HG03460 (cell line): ENCODE results near the gene KEAP1.

Source experiments
- ATAC-seq: cut with Tn5 transposase; IDR thresholded peaks from one replicate; pipeline ENCODE4 v1.9.1; 2021; ENCODE audit not compliant: unreplicated experiment

The KEAP1 gene

GRCh38 chr19:10525636-10526035, 22.5 kb upstream of the KEAP1 start:
- no peak for ATAC-seq

GRCh38 chr19:10523135-10523636, 20.0 kb upstream of the KEAP1 start:
- ATAC-seq: no peak

DNA sequence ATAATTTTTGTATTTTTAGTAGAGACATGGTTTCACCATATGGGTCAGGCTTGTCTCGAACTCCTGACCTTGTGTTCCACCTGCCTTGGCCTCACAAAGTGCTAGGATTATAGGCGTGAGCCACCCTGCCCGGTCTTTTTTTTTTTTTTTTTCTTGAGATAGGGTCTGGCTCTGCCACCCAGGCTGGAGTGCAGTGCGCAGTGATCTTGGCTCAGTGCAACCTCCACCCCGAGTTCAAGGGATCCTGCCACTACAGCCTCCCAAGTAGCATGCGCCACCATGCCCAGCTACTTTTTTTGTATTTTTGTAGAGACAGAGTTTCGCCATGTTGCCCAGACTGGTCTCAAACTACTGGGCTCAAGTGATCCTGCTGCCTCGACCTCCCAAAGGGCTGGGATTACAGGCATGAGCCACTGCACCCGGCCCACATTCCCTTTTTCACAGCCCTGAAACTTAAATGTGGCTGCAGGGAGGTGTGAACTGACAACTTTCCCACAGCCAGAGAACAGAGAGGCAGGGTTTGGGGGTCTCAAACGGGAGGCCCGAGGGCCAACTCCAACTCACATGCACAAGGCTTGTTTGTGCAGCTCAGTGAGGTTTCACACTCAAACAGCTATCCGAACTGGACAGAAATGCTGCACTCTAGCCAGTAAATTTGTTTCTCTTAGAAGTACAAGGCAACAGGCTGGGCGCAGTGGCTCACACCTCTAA, 18.5 kb upstream of the KEAP1 start:
- ATAC-seq: no peak

GRCh38 chr19:10520652-10521318, 17.6 kb upstream of the KEAP1 start:
- ATAC-seq: no peak

DNA sequence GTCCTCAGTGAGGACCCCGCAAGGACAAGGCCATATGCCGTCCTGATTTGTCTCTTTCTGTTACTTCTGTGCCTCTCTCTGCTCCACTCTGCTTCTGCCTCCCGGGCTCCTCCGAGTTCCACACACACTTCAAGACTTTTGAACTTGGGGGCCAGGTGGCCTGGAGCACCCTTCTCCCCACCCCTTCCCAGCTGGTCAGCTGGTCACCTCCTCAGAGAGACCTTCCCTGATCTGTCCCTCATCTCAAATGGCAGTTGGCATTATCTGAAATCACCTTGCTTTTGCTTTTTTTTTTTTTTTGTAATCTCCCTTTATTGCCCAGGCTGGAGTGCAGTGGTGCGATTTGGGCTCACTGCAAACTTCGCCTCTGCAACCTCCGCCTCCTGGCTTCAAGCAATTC, 16.3 kb upstream of the KEAP1 start:
- ATAC-seq: no peak

GRCh38 chr19:10518444-10519361, 15.5 kb upstream of the KEAP1 start:
- no peak for ATAC-seq

DNA sequence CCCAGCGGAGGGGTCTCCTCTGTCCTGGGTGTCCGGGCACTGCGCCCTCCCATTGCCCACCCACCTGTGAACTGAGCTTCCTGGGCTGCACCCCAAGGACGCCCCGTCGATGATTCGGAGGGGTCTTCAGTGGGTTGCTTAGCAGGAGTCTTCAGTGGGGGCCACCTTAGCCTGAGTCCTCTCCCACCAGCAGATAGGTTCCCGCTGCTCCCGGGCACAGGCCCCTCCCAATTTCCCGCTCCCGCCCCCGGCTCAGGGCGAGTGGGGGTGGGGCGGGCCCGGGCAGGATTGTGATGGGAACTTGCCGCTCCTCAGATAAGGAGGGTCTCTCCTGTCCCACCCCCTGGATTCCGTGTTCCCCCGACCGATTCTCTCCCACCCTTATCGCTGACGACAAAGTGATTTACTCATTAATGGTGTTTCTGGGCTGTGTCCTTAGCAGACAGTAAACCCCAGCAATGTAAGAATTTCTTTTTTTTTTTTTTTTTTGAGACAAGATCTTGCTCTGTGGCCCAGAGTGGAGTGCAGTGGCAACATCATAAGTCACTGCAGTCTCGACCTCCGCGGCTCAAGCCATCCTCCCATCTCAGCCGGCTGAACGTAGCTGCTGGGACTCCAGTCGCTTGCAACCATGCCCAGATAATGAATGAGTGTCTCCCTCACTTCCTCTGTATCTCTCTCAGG, 14.7 kb upstream of the KEAP1 start:
- ATAC-seq: no peak

GRCh38 chr19:10517361-10517759, 14.2 kb upstream of the KEAP1 start, which contains the start of gene S1PR5:
TSS of gene S1PR5 (minus strand) at chr19:10517447. CDS start at chr19:10515011, 2,436 bp downstream.
- no peak for ATAC-seq

DNA sequence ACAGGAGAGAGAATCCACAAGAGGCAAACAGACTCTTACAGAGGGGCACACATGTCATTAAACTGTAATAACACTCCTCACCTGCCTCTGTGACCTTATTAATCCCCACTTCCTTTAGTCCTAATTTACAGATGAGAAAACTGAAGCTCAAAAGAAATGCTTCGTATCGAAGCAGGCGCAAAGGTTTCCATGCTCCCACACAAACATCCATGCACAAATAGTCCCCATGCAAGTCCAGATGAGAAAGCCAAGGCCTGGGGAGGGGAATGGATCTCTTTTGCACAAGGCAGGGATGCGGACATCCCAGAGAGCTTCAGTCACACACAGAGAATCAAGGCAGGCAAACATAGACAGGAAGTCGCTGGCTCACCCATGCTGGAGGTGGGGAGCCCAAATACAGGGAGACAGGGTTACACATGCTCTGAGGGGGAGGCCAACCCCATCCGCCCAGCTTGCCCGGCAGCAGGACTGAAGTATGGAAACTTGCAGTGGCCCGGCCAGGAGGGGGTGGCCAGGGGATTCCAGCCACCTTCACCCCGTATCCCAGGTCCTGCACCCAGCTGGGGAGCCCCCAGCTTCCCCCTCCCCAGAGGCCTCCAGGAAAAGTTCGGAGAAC, 13.6 kb upstream of the KEAP1 start:
- ATAC-seq: no peak

GRCh38 chr19:10516064-10516385, 12.9 kb upstream of the KEAP1 start:
- ATAC-seq: no peak

DNA sequence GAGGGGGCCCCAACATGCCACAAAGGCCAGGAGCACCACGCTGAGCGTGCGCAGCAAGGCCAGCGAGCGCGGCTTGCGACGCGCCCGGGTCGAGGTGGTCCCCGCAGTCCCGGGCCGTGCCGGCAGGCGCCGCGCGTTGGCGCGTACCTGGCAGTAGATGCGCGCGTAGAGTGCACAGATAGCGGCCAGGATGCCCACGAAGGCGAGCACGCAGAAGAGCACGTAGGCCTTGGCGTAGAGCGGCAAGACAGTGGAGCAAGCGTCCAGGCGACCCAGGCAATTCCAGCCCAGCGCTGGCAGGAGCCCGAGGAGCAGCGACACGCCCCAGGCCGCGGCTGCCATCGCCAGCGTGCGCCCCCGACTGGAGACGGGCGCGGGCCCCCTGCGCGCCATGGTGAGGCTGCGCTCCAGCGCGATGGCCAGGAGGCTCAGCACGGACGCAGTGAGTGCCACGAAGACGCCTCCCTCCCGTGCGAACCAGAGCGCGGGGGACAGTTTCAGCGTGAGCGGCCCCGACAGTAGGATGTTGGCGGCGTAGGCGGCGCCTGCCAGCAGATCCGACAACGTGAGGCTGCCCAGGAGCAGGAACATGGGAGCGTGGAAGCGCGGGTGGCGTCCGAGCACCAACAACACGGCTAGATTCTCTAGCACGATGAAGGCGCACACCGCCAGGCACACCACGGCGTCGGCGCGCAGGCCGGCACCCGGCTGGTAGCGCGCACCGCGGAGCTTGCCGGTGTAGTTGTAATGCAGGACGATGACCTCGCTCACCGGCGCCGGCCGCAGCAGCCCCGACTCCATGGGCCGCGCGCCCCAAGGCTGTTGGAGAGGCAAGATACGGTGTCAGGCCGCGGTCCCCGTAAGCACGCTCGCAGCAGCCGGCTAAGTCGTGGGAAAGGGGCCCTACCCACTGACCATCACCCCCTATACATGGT, 11.3 kb upstream of the KEAP1 start:
- ATAC-seq: no peak

GRCh38 chr19:10513223-10513622, 10.1 kb upstream of the KEAP1 start:
- no peak for ATAC-seq

GRCh38 chr19:10510301-10510802, 7.2 kb upstream of the KEAP1 start:
- no peak for ATAC-seq

DNA sequence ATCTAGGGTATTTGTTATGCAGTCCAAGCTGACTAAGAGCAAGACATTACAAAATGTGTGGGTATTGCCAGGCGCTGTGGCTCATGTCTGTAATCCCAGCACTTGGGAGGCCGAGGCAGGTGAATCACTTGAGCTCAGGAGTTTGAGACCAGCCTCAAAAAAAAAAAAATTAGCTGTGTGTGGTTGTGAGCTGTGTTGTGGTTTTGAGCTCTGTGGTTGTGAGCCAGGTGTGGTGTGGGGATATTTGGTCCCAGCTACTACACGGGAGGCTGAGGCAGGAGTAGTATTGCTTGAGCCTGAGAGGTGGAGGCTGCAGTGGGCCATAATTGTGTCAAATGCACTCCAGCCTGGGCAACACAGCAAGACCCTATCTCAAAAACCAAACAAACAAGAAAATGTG, 5.6 kb upstream of the KEAP1 start:
- ATAC-seq: no peak

DNA sequence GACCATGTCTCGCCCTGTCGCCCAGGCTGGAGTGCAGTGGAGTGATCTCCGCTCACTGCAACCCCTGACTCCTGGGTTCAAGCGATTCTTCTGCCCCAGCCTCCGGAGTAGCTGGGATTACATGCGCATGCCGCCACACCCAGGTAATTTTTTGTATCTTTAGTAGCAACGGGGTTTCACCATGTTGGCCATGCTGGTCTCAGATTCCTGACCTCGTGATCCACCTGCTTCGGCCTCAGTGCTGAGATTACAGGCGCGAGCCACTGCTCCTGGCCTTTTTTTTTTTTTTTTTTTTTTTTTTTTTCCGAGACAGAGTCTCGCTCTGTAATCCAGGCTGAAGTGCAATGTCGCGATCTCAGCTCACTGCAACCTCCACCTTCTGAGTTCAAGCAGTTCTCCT, 4.9 kb upstream of the KEAP1 start:
- no peak for ATAC-seq

- no peak for ATAC-seq
These were observed 2.5 kb upstream of the KEAP1 start for GRCh38 chr19:10505583-10506229.

- ATAC-seq: peak; percentile 75
These were observed 593 bp downstream of the KEAP1 start for GRCh38 chr19:10502524-10503001.

GRCh38 chr19:10501971-10502523, 1.1 kb downstream of the KEAP1 start:
- peak; percentile 31 for ATAC-seq
